ENCODE measurements around the gene TMC5.

TMC5 gene

DNA sequence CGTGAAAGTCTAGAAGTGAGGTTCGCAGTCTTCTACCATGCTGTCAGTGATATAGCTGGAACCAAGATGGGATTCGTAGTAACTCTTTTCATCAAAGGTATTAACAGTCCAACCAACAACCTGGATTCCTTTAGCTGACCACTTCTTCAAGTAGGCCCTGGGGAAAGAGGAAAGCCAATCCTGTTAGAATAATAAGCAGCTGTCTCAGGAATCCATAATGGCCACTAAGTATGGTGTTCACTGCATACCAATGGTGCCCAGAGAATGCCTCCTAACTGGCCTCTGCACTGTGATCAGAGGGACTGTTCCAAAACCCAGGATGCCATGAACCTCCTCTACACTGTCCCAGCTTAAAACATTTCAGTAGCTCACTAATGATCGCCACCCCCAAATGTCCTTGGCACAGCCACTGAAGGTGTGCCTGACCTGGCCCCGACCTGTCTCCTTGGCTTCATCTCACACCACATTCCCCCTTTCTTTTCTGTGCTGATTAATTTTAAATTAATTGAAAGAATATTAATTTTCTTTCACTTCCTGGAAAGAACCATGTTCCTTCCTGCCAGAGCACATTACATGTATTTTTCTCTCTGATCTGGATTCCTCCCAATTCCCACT is 85.9 kb downstream of the TMC5 start:
- DNase-seq: no peak

DNA sequence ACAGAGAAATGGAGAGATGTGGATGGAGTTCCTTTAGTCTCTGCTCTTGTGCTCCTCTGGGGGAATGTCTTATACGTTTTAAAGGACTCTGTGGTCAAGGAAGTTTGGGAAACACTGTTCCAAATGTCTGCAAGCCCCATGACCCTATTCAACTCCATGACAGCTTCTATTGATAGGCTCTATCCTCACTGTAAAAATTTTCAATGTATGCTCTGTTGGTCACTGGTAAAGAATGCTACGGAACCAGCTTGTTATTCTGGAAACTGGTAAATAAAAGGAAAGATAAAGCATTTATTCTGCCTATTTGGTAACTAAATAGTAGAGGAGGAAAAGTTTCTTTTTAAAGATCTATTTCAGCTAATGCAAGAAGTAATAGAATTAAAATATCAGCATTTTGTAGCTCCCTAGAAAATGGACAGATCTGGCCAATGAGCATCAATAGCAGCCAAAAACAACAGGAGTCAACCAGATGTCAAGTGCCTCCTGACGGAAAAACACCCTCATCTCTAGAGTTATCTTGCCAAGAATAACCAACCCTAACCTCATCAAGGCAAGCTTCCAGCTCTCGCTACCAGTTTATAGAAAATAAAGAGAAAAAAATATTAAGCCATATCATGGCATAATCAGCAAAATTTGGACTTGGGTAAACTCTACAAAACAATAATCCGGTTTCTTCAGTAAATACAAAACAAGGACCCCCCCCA is 88.1 kb downstream of the TMC5 start:
- DNase-seq: no peak

DNA sequence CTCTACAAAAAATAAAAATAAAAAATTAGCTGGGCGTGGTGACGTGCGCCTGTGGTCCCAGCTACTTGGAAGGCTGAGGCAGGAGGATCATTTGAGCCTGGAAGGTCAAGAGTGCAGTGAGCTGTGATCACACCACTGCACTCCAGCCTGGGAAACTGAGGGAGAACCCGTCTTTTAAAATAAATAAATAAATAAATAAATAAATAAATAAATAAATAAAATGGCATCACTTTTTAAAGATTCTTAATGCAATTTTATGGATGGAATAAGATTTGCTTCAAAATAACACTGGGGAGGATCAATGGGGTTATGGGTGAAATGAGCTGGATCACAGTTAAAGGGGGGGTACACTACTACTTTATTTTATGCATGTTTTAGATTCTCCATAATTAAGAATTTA is 89.3 kb downstream of the TMC5 start:
- no peak for DNase-seq

DNA sequence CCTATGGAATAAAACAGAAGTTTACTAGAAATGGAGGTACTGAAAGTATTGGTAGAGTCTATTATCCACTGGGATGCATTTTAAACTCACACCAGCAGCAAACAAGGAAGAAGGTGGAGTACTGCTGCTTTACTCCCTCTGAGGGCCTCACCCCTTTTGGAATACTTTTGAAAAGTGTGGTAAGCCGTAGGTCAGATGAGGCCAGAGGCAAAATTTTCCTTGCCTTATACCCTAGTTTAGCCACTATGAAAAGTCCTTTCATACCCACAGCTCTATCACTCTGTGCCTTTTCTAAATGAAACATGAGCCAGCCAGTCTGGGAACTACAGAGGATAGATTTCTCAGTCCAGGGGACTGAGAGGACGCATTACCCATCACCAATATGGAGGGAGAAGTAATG is 90.2 kb downstream of the TMC5 start:
- DNase-seq: no peak

DNA sequence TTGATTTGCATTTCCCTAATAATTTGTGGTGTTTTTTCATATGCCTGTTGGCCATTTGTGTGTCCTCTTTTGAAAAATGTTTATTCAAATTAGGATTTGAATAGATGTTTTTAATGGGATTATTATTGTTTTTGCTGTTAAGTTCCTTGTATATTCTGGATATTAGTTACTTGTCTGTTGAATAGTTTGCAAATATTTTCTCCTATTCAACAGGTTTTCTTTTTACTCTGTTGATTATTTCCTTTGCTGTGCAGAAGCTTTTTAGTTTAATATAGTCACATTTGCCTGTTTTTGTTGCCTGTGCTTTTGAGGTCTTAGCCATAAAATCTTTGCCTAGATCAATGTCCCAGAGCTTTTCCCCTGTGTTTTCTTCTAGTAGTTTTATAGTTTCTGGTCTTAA is 94.6 kb downstream of the TMC5 start:
- DNase-seq: no peak

DNA sequence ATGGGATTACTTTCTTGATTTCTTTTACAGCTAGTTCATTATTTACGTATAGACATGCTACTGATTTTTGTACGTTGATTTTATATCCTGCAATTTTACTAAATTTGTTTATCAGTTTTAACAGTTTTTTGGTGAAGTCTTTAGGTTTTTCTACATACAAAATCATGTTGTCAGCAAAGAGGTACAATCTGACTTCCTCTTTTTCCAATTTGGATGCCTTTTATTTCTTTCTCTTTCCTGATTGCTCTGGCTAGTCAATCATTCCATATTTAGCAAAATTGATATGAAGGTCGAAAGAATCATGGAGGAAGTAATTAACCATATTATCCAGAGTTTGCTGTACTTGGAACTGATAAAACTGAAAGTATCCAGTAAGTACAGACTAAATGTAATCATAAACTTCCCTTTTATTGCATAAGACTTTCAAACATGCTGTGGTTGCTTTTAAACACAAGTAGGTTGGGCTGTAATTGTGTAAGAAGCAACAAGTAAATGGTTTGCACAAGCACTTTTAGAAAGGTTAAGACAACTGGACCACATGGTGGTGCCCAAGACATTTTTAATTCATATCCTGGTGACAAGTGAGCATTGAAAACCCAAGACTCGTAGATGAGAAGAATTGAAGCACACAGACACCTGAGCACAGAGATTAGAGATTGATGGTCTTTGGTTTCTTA is 95.8 kb downstream of the TMC5 start:
- no peak for DNase-seq

DNA sequence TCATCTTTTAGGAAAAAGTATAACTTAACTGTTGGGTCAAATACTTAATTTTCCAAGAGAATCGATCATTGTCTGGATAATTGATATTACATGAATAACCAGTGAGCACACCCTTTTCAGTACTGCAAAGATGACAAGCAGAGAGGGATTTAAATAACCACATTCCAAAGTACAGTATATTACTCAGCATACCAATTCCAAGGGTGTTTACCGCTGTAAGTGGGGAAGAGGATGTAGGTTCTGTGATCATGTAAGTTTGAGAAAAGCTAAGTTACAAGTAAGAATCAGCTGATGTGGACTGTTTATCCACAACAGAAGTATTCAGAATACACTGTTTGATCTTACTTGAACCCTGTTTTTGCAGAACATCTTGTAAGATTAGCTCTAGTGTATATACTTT is 98.1 kb downstream of the TMC5 start:
- no peak for DNase-seq

DNA sequence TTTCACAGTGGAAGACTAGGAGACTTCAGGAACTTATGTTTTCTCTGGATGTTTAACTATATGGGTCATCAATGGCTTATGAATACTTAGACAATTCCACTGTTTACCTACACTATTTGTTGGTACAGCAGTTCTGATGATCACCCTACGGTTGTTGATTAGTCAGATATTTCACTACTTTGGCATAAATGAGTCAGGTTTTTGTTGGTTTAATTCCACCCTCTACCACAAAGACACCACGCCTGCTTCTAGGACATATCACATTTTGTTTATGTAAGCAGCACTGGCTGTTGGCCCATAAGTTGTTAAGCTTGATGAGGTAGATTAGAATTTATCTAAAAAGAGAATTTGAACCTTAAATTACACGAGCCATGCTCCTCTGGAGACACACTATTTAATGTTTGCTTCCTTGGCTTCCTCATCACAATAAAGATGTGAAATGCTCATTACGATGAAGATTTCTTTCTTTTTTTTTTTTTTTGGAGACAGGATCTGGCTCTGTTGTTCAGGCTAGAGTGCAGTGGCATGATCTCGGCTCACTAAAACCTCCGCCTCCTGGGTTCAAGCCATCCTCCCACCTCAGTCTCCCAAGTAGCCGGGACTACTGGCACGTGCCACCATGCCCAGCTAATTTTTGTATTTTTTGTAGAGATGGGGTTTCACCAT is 99.9 kb downstream of the TMC5 start:
- DNase-seq: no peak

DNA sequence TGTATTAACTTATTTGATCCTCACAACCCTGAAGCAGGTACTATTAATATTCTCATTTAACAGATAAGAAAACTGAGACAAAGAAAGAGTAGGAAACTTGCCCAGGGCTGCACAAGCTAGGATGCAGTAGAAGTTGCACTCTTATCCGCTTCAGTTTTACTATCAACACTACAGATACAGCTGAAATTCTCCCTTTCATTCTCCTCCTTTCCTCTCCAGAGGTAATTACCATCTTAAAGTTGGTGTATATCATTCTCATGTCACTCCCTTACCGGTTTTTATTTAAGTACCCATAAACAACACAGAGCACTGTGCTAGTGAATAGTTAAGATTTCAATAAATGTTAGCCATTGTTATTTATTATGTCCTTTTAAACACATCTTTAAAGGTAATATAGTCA is 100.7 kb downstream of the TMC5 start:
- no peak for DNase-seq

DNA sequence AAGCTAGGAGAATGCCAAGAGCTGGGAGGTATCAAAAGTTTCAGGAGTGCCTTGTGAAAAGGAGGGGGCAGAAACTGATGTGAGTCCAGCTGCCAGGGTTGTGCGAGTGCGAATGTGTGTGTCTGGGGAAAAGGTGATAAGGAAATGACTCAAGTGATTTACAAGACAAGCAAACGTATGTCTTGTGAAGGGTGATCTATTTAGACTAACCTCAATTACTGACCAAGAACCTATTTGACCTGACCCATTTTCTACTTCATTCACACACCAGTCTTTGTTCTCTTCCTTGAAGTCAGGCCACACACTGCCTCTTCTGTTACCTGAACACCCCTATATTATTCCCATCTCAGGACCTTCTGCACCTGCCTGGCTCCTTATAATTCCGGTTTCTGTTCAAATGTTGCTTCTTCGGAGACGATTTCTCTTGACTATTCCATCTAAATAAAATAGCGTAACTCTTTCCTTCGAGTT is 103.2 kb downstream of the TMC5 start:
- no peak for DNase-seq

DNA sequence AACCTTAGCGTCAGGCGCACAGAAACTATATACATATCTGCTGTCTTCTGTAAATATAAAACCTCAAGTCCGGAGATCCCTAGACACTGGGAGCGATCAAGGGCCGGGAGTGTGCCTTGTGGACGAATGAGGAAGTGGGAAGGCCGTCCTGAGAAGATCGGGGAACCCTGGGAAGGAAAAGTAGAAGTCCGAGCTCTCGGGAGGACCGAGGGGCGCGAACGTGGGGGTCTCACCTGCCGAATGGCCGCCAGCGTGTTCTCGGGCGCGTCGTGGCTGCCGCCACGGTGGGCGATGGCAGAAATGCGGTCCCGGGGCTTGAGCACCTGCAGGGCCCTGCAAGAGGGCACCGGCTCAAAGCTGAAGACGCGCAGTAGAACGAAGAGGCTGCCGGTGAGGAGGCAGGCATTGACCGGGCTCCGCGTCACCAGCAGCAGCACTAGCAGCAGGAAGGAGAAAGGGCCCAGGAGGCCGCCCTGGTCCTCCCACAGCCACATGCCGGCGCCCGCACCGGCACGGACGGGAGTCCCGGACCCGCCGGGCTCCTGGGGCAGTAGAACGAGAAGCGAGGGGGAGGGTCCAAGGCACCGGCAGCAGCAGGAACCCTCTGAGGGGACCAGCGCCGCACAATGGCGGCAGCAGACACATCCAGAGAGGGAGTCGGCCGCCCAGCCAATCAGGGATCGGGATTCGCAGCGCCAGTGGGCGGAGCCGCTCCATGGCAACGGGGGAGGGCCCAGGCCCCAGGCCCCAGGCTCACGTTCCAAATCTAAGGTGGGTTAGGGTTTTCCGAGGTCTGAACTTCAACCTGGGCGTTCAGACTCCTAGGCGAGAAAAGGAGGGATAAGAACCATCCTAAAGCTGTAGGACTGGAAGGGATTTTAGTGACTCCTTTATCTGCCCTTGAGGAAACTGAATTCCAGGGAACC is 104.1 kb downstream of the TMC5 start, which contains the start of gene GDE1:
Gene GDE1, minus strand, starts transcription at position 628 of the 926 bp plus-strand sequence. Its CDS starts 134 bp downstream, at position 494.
- DNase-seq: peak; percentile 80 to 99 (median 95)

DNA sequence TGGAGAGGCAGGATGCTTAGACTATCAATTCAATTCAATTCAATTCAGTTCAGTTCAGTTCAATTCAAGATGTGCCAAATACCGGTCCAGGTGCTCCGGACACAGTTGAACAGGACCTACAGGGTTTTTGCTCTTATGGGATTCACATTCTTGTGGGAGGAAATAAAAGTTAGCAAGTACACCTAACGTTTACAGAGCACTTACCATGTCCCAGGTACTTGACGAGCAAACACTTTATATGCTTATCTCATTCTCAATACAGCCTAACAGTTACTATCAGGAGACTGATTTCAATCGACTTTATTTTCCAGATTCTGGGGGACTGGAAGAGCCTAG is 104.7 kb downstream of the TMC5 start:
- no peak for DNase-seq

DNA sequence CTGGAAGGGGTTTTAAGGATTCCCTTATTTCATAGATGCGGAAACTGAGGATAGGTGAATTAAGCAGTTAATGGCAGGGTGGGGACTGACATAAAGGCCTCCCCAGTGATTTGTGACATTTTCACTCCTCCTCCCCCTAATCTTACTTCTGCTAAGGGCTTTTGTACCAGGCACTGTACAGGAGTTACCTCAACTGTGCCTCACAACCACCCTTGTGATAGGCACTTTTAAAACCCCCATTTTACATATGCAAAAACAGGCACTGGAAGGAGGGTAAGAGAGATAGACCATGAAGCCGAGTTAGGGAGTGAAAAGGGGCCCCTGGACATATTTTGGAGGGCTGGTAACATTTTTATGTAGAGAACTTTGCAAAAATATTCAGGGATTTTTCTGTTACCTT is 105.1 kb downstream of the TMC5 start:
- DNase-seq: no peak

DNA sequence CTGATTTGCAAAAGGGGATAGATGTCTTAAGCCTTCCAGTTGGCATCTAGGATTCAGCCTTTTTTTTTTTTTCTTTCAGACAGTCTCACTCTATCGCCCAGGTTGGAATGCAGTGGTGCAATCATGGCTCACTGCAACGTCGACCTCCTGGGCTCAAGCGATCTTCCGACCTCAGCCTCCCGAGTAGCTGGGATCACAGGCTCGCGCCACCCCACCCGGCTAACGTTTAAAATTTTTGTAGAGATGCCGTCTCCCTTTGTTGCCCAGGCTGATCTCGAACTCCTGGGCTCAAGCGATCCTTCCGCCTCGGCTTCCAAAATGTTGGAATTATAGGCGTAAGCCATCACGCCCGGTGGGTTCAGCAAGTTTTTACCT is 105.5 kb downstream of the TMC5 start:
- DNase-seq: peak in 3 of 56 donors; percentile 5 to 32 (median 29)

DNA sequence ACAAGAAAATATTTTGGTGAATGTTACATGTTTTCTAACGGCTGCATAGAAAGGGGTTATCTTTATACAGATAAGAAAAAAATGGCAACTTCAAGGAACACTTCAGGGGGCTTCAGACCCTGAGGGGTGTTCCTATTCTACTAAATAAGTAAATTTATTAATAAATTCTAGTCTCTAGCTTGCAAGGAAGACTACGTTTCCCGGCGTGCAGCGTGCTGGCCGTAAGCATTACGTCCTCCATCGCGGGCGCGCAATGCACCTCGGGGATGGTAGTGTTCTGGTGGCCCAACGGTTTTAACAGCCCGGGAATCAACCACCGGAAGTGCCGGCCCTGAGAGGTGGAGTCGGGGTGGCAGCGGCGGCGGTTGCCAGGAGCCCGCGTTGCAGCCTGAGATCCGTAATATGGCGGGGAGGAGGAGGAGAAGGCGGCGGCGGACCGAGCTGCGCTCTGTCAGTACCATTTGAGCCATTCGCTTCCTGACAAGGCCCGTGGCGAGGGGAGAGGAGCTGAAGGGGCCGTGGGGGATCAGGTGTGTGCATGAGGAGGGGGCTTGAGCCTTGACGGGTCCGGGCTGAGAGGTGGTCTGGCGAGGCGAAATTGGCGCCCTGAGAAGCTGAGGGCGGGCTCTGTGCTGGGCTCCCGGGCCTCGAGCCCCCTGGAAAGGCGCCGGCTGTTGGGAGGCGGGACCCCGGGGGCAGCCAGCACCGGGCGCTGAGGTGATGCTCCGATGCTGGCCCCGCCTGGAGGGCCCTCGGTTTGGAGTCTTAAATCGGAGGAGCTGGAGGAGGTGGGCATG is 106.1 kb downstream of the TMC5 start, which contains the start of gene CCP110:
Gene CCP110, plus strand, starts transcription at position 384 of the 797 bp plus-strand sequence. CDS start 3,940 bp downstream, outside the sequence.
- DNase-seq: peak; percentile 76 to 100 (median 97)

DNA sequence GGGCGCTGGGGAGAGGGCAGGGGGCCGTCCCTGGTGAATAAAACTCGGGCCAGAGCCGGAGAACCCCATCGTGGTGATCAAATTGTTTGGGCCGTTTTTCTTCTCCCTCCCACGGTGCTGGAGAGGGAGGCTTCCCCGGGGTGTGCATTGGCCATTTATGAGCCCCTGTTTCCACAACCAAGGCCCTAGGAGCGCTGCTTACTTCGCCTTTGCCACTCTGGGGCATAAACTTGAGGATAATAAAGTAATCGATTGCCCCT is 106.6 kb downstream of the TMC5 start:
- peak in 22 of 56 donors; percentile 31 to 70 (median 52) for DNase-seq

DNA sequence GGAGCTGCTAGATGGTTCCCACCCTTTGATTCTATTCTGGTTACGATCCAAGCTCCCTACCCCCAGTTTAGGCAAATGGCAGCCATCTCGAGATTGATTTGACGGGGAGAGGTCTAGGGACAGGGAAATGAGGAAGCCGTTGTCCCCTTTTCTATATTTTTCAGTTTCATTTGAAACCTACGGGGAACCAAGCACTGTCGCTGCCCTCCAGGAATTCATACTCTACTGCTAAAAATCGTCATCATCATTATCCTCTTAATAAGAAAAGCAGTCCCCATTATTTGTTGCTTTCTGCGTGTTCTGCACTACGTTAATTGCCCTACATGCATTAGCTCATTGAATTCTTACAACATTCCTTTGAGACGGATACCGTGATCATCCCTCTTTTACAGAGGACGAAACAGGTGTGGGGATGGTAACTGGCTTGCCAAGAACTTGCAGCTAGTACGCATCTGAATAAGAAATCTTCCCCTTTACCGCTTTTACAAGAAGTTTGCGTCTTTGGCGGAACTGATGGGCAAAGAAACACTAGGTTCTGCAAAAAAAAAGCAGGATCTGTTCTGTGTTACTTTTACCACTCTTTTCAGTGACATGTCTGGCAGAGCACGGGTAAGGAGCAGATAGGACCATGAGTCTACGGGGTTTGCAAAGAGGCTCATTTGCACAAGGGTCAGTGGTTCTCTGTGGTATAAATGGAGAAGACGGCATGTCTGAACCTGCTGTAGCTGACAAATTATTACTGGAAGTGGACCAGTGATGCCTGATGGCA is 107.1 kb downstream of the TMC5 start:
- DNase-seq: peak in 24 of 56 donors; percentile 5 to 70 (median 45)

DNA sequence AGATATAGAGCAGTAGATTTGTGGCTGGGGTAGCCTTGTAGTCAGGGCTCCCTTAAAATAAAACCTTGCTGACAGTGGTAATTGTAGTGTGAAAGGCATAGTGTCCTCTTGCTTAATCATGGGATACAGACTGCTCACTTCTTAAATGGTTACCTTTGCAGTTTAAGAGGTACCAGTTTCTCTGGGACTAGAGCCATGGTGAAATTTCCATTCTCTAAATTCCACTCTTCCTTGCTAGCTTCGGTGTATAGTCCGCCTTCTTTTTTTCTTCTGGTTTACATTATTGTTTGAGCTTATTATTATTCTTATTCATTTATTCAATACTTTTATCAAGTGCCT is 107.7 kb downstream of the TMC5 start:
- DNase-seq: no peak

DNA sequence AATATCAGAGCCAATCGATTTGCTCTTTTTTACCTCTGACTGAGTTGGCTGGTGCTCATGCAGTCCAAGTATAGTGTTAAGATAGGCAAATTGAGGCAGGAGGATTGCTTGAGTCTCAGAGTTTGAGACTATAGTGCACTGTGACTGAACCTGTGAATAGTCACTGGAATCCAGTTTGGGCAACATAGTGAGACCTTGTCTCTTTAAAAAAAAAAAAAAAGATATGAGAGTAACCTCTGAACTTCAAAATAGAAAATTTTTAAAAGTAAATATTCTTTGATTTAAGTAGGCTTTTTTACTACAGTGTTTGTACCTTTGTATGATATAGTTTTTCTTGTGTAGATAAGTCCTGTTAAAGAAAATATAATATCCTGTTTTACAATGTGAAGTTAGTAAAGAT is 109.5 kb downstream of the TMC5 start:
- DNase-seq: no peak

DNA sequence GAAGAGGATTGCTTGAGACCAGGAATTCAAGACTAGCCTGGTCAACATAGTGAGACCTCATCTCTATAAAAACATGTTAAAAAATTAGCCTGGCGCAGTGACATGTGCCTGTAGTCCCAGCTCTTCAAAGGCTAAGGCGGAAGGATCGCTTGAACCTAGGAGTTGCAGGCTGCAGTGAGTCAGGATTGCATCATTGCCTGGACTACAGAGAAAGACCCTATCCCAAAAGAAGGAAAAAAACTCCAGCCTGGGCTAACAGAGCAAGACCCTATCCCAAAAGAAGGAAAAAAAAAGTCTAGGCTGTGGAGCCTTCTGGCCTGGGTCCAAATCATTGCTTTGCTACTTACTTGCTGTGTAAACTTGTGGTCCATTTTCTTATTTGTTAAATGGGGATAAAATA is 111.0 kb downstream of the TMC5 start:
- peak in 1 of 56 donors; percentile 7 for DNase-seq

Measured in nucleus accumbens (tissue), 56 donors.